Uterus (tissue), 4 donors: Measurements from ENCODE around the gene N4BP2. TPM values are rescaled to one million over a fixed set of nuclear protein-coding genes. Genes with fewer than 3 reads are reported as not detected.

Experiments
- DNase-seq, 2 donors: peaks; one replicate each; pipeline ENCODE4 v3.0.0-alpha.2; 2019 to 2020
- H3K27ac ChIP-seq, 2 donors: fragments of 200-600 bp; sonication (generic); 1 replicate in 1 of 2; 2 replicates in 1 of 2; pipeline ENCODE4 v1.5.1; 2016 to 2018
- H3K27me3 ChIP-seq, 2 donors: fragments of 200-600 bp; sonication (generic); one replicate each; pipeline ENCODE4 v1.5.1; 2018 to 2019; ENCODE audit warnings: control low read depth in 1 of 2
- H3K36me3 ChIP-seq, 2 donors: fragments of 200-600 bp; sonication (generic); one replicate each; pipeline ENCODE4 v1.5.1; 2019; ENCODE audit warnings: control low read depth in 1 of 2
- H3K4me1 ChIP-seq, 2 donors: fragments of 200-600 bp; sonication (generic); one replicate each; pipeline ENCODE4 v1.5.1; 2018 to 2019; ENCODE audit warnings: control low read depth in 1 of 2
- H3K4me3 ChIP-seq, 2 donors: fragments of 200-600 bp; sonication (generic); 1 replicate in 1 of 2; 2 replicates in 1 of 2; pipeline ENCODE4 v1.5.1; 2018 to 2019; ENCODE audit warnings: mild to moderate bottlenecking in 1 of 2
- H3K9me3 ChIP-seq, 2 donors: fragments of 200-600 bp; sonication (generic); one replicate each; pipeline ENCODE4 v1.5.1; 2019; ENCODE audit warnings: control low read depth in 1 of 2
- POLR2A ChIP-seq, 2 donors: fragments of 450-650 bp; IDR thresholded peaks; one replicate each; pipeline ENCODE4 v1.6.1; 2016; ENCODE audit warnings: antibody characterized with exemption in 2 of 2, mild to moderate bottlenecking in 1 of 2, moderate library complexity in 1 of 2
- intact Hi-C: fragments of 100-400 bp; cut with DNase I; formaldehyde crosslinking; loops from one replicate; pipeline ENCODE4 v1.15.1; 2023; ENCODE audit warnings: low total_unique reads
- total RNA-seq, 4 donors: library from RNA; depleted of rRNA in 3 of 4; stranded (reverse); fragments of >200 nt in 3 of 4; gene quantifications; one replicate each; pipeline versions ENCODE4 v1.1.0 to v1.2.4, GENCODE V29; 2014 to 2023
- TF ChIP-seq, protein P1 (sequence below), 4 experiments: fragments of 200-600 bp in 2 of 4; fragments of 450-650 bp in 2 of 4; sonication (generic) in 2 of 4; IDR thresholded peaks; one replicate each; pipeline ENCODE4 v1.5.1; 2016 to 2019; ENCODE audit warnings: antibody characterized with exemption in 4 of 4, mild to moderate bottlenecking in 2 of 4, moderate library complexity in 1 of 4
- donor health status: DM: yes; HTN: yes; CAD: no.

N4BP2 gene
- total RNA-seq, 4 donors from 2014 or later = 7.4 to 67.4 (median 13.8) TPM

DNA sequence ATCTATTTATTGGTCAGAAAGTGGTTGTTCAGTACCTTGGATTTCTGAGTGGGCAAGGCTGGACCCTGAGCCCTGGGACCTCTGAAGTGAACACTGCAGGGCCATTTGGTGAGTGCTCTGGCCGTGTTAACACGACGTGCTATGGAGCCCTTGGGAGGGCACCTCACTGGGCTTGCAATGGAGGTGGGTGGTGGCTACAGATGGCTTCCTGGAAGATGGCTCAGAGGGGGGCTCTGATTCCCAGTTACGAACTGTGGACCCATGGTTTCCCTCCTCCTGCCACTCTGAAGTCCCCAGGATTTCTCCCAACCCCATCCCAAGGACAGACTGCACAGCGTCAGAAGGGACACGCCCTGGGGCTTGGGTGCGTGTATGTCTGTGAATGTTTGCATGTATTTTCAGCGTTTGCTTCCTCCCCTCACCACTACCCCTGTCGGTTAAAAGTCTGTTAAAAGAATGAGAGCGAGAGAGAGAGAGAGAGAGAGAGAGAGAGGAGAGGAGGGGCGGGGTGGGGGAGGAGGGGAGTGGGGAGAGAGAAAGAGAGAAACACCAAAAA is 136.4 kb downstream of the N4BP2 start:
- H3K4me1 ChIP-seq = no peaks in the 10 kb centered on the region
- DNase-seq = no peak
- no peaks in the 10 kb centered on the region for H3K27me3 ChIP-seq
- no peaks in the 10 kb centered on the region for H3K9me3 ChIP-seq
- H3K36me3 ChIP-seq = no peaks in the 10 kb centered on the region
- no peak overlapping the region for H3K27ac ChIP-seq
- intact Hi-C loops = no loop called here
- no peak for TF ChIP-seq POLR2A (IDR thresholded peaks at IDR 0.05)
- TF ChIP-seq, protein P1, sequence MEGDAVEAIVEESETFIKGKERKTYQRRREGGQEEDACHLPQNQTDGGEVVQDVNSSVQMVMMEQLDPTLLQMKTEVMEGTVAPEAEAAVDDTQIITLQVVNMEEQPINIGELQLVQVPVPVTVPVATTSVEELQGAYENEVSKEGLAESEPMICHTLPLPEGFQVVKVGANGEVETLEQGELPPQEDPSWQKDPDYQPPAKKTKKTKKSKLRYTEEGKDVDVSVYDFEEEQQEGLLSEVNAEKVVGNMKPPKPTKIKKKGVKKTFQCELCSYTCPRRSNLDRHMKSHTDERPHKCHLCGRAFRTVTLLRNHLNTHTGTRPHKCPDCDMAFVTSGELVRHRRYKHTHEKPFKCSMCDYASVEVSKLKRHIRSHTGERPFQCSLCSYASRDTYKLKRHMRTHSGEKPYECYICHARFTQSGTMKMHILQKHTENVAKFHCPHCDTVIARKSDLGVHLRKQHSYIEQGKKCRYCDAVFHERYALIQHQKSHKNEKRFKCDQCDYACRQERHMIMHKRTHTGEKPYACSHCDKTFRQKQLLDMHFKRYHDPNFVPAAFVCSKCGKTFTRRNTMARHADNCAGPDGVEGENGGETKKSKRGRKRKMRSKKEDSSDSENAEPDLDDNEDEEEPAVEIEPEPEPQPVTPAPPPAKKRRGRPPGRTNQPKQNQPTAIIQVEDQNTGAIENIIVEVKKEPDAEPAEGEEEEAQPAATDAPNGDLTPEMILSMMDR (IDR thresholded peaks at IDR 0.05) = no peak
- no peak overlapping the region for H3K4me3 ChIP-seq

- intact Hi-C loops = no loop called here
- TF ChIP-seq, protein P1 (IDR thresholded peaks at IDR 0.05) = no peak
- no peak for TF ChIP-seq POLR2A (IDR thresholded peaks at IDR 0.05)
- Histone ChIP-seq H3K4me1 (no peaks in the 10 kb centered on the region), H3K9me3 (no peaks in the 10 kb centered on the region), H3K27ac (no peak overlapping the region), H3K27me3 (no peaks in the 10 kb centered on the region), H3K4me3 (no peak overlapping the region), H3K36me3 (no peaks in the 10 kb centered on the region)
- DNase-seq = no peak
Measured at GRCh38 chr4:40193578-40193977, 136.9 kb downstream of the N4BP2 start.

DNA sequence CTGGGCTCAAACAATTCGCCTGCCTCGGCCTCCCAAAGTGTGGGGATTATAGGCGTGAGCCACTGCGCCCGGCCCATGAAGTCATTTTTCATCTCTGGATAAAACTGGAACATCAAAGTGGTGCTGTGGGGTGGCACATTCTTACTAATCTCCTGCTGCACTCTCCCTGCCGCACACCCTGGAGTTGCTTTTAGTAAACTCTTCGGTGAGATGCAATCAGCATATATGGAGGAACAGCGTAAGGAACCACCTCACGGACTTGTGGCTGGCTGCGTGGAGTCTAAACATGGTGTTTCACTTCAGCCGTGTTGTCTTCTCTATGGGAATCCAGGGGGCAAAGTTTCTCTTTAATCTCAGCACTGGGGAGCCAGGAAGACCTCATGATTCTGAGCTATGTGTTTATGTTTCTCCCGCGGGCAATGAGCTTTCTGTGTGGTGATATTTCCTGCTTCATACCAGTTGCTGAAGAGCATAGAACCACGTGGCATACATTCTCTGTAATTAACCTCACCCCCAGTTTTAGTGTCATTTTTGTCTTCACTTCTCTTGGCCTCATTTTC is 138.0 kb downstream of the N4BP2 start:
- TF ChIP-seq, protein P1 (IDR thresholded peaks at IDR 0.05) = no peak
- TF ChIP-seq POLR2A (IDR thresholded peaks at IDR 0.05) = no peak
- intact Hi-C loops = no loop called here
- H3K27me3 ChIP-seq = no peaks in the 10 kb centered on the region
- no peaks in the 10 kb centered on the region for H3K9me3 ChIP-seq
- H3K27ac ChIP-seq = peak overlapping the region in 1 of 2 donors; percentile 41
- H3K4me3 ChIP-seq = no peak overlapping the region
- H3K4me1 ChIP-seq = no peaks in the 10 kb centered on the region
- H3K36me3 ChIP-seq = no peaks in the 10 kb centered on the region
- DNase-seq = no peak

DNA sequence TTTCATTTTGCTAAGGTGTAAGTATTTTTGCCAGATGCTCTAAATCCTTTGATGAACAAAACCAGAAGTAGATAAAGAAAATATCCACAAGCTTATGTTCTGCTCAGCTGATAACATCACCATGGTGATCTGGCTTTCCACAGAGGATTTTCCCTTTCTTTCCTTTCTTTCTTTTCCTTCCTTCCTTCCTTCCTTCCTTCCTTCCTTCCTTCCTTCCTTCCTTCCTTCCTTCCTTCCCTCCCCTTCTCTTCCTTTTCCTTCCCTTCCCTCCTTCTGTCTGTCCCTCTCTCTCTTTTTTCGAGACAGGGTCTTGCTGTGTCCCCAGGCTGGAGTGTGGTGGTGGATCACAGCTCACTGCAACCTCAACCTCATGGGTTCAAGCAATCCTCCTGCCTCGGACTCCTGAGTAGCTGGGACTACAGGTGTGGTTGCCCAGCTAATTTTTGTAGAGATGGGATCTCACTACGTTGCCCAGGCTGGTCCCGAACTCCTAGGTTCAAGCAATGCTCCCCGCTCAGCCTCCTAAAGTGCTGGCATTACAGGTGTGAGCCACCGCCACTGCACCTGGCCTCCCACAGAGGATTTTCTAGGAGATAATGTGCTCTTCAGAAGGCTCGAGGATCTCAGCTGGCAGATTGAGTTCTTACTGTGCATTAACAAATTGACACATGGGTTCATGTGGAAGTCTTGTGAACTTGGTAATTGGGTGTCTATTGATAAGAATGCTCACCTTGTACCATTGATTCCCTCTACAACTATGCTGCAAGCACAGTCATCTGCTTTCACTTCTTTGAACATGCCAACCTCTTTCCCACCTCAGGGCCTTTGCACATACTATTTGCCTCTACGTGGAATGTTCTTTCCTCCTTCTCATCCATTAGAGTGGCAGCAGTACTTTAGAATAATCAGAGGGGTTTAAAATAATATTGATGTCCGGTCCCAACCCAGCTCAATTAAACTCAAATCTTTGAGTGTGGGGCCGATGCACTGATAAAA is 138.8 kb downstream of the N4BP2 start:
- H3K27me3 ChIP-seq = no peaks in the 10 kb centered on the region
- H3K9me3 ChIP-seq = no peaks in the 10 kb centered on the region
- intact Hi-C loops = no loop called here
- DNase-seq = no peak
- H3K27ac ChIP-seq = peak overlapping the region in 1 of 2 donors; percentile 41
- TF ChIP-seq POLR2A (IDR thresholded peaks at IDR 0.05) = no peak
- TF ChIP-seq, protein P1 (IDR thresholded peaks at IDR 0.05) = no peak
- H3K4me3 ChIP-seq = no peak overlapping the region
- H3K36me3 ChIP-seq = no peaks in the 10 kb centered on the region
- H3K4me1 ChIP-seq = no peaks in the 10 kb centered on the region

GRCh38 chr4:40196272-40196671 is 139.6 kb downstream of the N4BP2 start:
- no peaks in the 10 kb centered on the region for H3K4me1 ChIP-seq
- no peaks in the 10 kb centered on the region for H3K9me3 ChIP-seq
- TF ChIP-seq, protein P1 (IDR thresholded peaks at IDR 0.05) = no peak
- no peak for TF ChIP-seq POLR2A (IDR thresholded peaks at IDR 0.05)
- no peaks in the 10 kb centered on the region for H3K27me3 ChIP-seq
- no peak overlapping the region for H3K4me3 ChIP-seq
- H3K36me3 ChIP-seq = no peaks in the 10 kb centered on the region
- H3K27ac ChIP-seq = no peak overlapping the region
- DNase-seq = no peak
- intact Hi-C loops = no loop called here
